Adipocyte (in vitro differentiated cells): ENCODE results near the gene PRXL2C.
"Not testable (repeated sequence)": the region's sequence is repeated elsewhere in the genome, so short reads cannot be mapped to it uniquely, and the experiment has no call there.

Experiments
- DNase-seq: peaks from one replicate; pipeline ENCODE4 v3.0.0-alpha.2; 2015; ENCODE audit warnings: low read depth
- H3K27me3 ChIP-seq: replicated peaks from 2 replicates; pipeline ENCODE4 v1.7.0; 2013; ENCODE audit warnings: mild to moderate bottlenecking, low read length, moderate library complexity; ENCODE audit not compliant: control insufficient read depth, insufficient read depth
- H3K36me3 ChIP-seq: 2 replicates; pipeline ENCODE4 v1.7.0; 2013; ENCODE audit warnings: low read length, mild to moderate bottlenecking, moderate library complexity; ENCODE audit not compliant: control insufficient read depth, insufficient read depth, severe bottlenecking
- H3K4me1 ChIP-seq: 2 replicates; pipeline ENCODE4 v1.7.0; 2013; ENCODE audit warnings: mild to moderate bottlenecking, low read length, moderate library complexity; ENCODE audit not compliant: control insufficient read depth, insufficient read depth
- H3K4me3 ChIP-seq: 2 replicates; pipeline ENCODE4 v1.7.0; 2013; ENCODE audit warnings: mild to moderate bottlenecking, low read length, moderate library complexity
- H3K9ac ChIP-seq: 2 replicates; pipeline ENCODE4 v1.7.0; 2013; ENCODE audit warnings: mild to moderate bottlenecking, low read length, moderate library complexity
- H3K9me3 ChIP-seq: 2 replicates; pipeline ENCODE4 v1.7.0; 2013; ENCODE audit warnings: mild to moderate bottlenecking, low read length, moderate library complexity; ENCODE audit not compliant: control insufficient read depth

PRXL2C gene

GRCh38 chr9:96655198-96655851, at the start of gene PRXL2C:
TSS of gene PRXL2C (minus strand) at chr9:96655317. CDS start at chr9:96655281, 36 bp downstream.
- peaks cover 11% of the 10 kb centered on the region for H3K4me1 ChIP-seq
- peak; percentile 93 for DNase-seq
- H3K36me3 ChIP-seq, result peaks cover 10% of the 10 kb centered on the region
- peak within 1 kb of the TSS; percentile 88 for H3K9ac ChIP-seq
- H3K9me3 ChIP-seq, result no peaks in the 10 kb centered on the region
- no peaks in the 10 kb centered on the region for H3K27me3 ChIP-seq
- H3K4me3 ChIP-seq, result peak within 1 kb of the TSS; percentile 82

GRCh38 chr9:96700721-96701375, 45.7 kb upstream of the PRXL2C start:
- DNase-seq, H3K27me3 ChIP-seq, H3K4me3 ChIP-seq, H3K4me1 ChIP-seq, H3K36me3 ChIP-seq, H3K9ac ChIP-seq: not testable (repeated sequence)
- peaks cover 23% of the 10 kb centered on the region for H3K9me3 ChIP-seq

GRCh38 chr9:96691326-96691725, 36.2 kb upstream of the PRXL2C start:
- H3K27me3 ChIP-seq, result no peaks in the 10 kb centered on the region
- DNase-seq, result no peak

GRCh38 chr9:96688745-96689464, 33.8 kb upstream of the PRXL2C start:
- peaks cover 3% of the 10 kb centered on the region for H3K4me1 ChIP-seq
- H3K4me3 ChIP-seq, result no peak overlapping the region
- H3K9me3 ChIP-seq, result no peaks in the 10 kb centered on the region
- no peak for DNase-seq
- no peaks in the 10 kb centered on the region for H3K27me3 ChIP-seq
- no peaks in the 10 kb centered on the region for H3K36me3 ChIP-seq
- no peak overlapping the region for H3K9ac ChIP-seq

More at GRCh38 chr9:96691326-96691725, 36.2 kb upstream of the PRXL2C start:
- H3K36me3 ChIP-seq, result no peaks in the 10 kb centered on the region
- no peak overlapping the region for H3K9ac ChIP-seq
- peaks cover under 1% of the 10 kb centered on the region for H3K4me1 ChIP-seq
- no peaks in the 10 kb centered on the region for H3K9me3 ChIP-seq
- H3K4me3 ChIP-seq, result no peak overlapping the region

GRCh38 chr9:96688187-96688586, 33.1 kb upstream of the PRXL2C start:
- Histone ChIP-seq H3K9me3 (no peaks in the 10 kb centered on the region), H3K27me3 (no peaks in the 10 kb centered on the region), H3K36me3 (no peaks in the 10 kb centered on the region), H3K9ac (no peak overlapping the region), H3K4me1 (peaks cover 3% of the 10 kb centered on the region), H3K4me3 (no peak overlapping the region)
- no peak for DNase-seq

GRCh38 chr9:96686638-96687335, 31.7 kb upstream of the PRXL2C start:
- H3K36me3 ChIP-seq, result no peaks in the 10 kb centered on the region
- H3K27me3 ChIP-seq, result no peaks in the 10 kb centered on the region
- DNase-seq, result peak; percentile 87
- no peaks in the 10 kb centered on the region for H3K9me3 ChIP-seq
- H3K4me3 ChIP-seq, result peak overlapping the region; percentile 87
- peaks cover 3% of the 10 kb centered on the region for H3K4me1 ChIP-seq
- peak overlapping the region; percentile 76 for H3K9ac ChIP-seq

- DNase-seq, result no peak
- no peaks in the 10 kb centered on the region for H3K36me3 ChIP-seq
- no peaks in the 10 kb centered on the region for H3K4me1 ChIP-seq
- no peaks in the 10 kb centered on the region for H3K27me3 ChIP-seq
- H3K9ac ChIP-seq, result no peak overlapping the region
- no peaks in the 10 kb centered on the region for H3K9me3 ChIP-seq
- no peak overlapping the region for H3K4me3 ChIP-seq
Measured at GRCh38 chr9:96680812-96681499, 25.8 kb upstream of the PRXL2C start.

- Histone ChIP-seq H3K4me1 (peaks cover 6% of the 10 kb centered on the region), H3K9me3 (no peaks in the 10 kb centered on the region)
- peak; percentile 36 for DNase-seq
Measured at GRCh38 chr9:96674906-96675538, 19.9 kb upstream of the PRXL2C start.

GRCh38 chr9:96673786-96674185, 18.7 kb upstream of the PRXL2C start:
- H3K4me1 ChIP-seq, H3K4me3 ChIP-seq, DNase-seq, H3K9ac ChIP-seq, H3K36me3 ChIP-seq, H3K27me3 ChIP-seq, H3K9me3 ChIP-seq: not testable (repeated sequence)

More at GRCh38 chr9:96674906-96675538, 19.9 kb upstream of the PRXL2C start:
- Histone ChIP-seq H3K9ac (no peak overlapping the region), H3K4me3 (no peak overlapping the region), H3K27me3 (no peaks in the 10 kb centered on the region), H3K36me3 (no peaks in the 10 kb centered on the region)

GRCh38 chr9:96668868-96669534, 13.9 kb upstream of the PRXL2C start:
- DNase-seq, result no peak

More at GRCh38 chr9:96668868-96669534, 13.9 kb upstream of the PRXL2C start:
- H3K9ac ChIP-seq, result no peak overlapping the region
- no peaks in the 10 kb centered on the region for H3K4me1 ChIP-seq
- H3K36me3 ChIP-seq, result no peaks in the 10 kb centered on the region
- no peaks in the 10 kb centered on the region for H3K9me3 ChIP-seq
- H3K27me3 ChIP-seq, result no peaks in the 10 kb centered on the region
- no peak overlapping the region for H3K4me3 ChIP-seq
